Loucy (cell line): ENCODE data around the gene UBE3C.

ENCODE experiments used
- H2AFZ ChIP-seq: fragments of 200-600 bp; sonication (generic); 2 replicates; pipeline ENCODE4 v1.6.0; 2016; ENCODE audit warnings: antibody characterized with exemption, mild to moderate bottlenecking, low read length, moderate library complexity
- H3F3A ChIP-seq: fragments of 200-600 bp; 2 replicates; pipeline ENCODE4 v1.6.0; 2016; ENCODE audit warnings: antibody characterized with exemption, low read depth, mild to moderate bottlenecking
- H3K27me3 ChIP-seq: fragments of 200-600 bp; sonication (generic); 2 replicates; pipeline ENCODE4 v1.6.1; 2014; ENCODE audit warnings: low read length, mild to moderate bottlenecking; ENCODE audit not compliant: insufficient read depth, poor library complexity, severe bottlenecking
- H3K36me3 ChIP-seq: fragments of 200-600 bp; sonication (generic); 2 replicates; pipeline ENCODE4 v1.6.1; 2016; ENCODE audit warnings: low read length; ENCODE audit not compliant: insufficient read depth
- H3K4me1 ChIP-seq: fragments of 200-600 bp; sonication (generic); 2 replicates; pipeline ENCODE4 v1.5.1; 2014; ENCODE audit warnings: low read length, mild to moderate bottlenecking; ENCODE audit not compliant: insufficient read depth, poor library complexity, severe bottlenecking
- H3K4me2 ChIP-seq: fragments of 200-600 bp; sonication (generic); 2 replicates; pipeline ENCODE4 v1.6.0; 2014; ENCODE audit warnings: antibody characterized with exemption, low read length, low read depth, mild to moderate bottlenecking; ENCODE audit not compliant: poor library complexity, severe bottlenecking
- H3K4me3 ChIP-seq: fragments of 200-600 bp; sonication (generic); 2 replicates; pipeline ENCODE4 v1.5.1; 2014; ENCODE audit warnings: low read length, mild to moderate bottlenecking, mixed read lengths; ENCODE audit not compliant: poor library complexity, severe bottlenecking
- H3K79me2 ChIP-seq: fragments of 200-600 bp; sonication (generic); 2 replicates; pipeline ENCODE4 v1.6.1; 2014; ENCODE audit warnings: low read length; ENCODE audit not compliant: insufficient read depth
- H3K9ac ChIP-seq: fragments of 200-600 bp; sonication (generic); 2 replicates; pipeline ENCODE4 v1.6.0; 2014; ENCODE audit warnings: mild to moderate bottlenecking, low read depth, low read length, moderate library complexity; ENCODE audit not compliant: poor library complexity, severe bottlenecking
- H3K9me2 ChIP-seq: fragments of 200-600 bp; sonication (generic); replicated peaks from 2 replicates; pipeline ENCODE4 v1.6.1; 2016; ENCODE audit warnings: low read depth, low read length, mixed read lengths
- H3K9me3 ChIP-seq: fragments of 200-600 bp; sonication (generic); 2 replicates; pipeline ENCODE4 v1.6.1; 2014; ENCODE audit warnings: mild to moderate bottlenecking, antibody characterized with exemption, low read length, low read depth; ENCODE audit not compliant: insufficient read depth
- H4K20me1 ChIP-seq: fragments of 200-600 bp; sonication (generic); 2 replicates; pipeline ENCODE4 v1.6.0; 2014; ENCODE audit warnings: antibody characterized with exemption, low read length, mild to moderate bottlenecking; ENCODE audit not compliant: insufficient read depth, poor library complexity, severe bottlenecking
- EZH2phosphoT487 ChIP-seq: fragments of 200-600 bp; IDR thresholded peaks from 2 replicates; pipeline ENCODE4 v1.6.1; 2018; ENCODE audit warnings: antibody characterized with exemption, mild to moderate bottlenecking, moderate library complexity, borderline replicate concordance
- TF ChIP-seq, protein P1 (sequence below): fragments of 200-600 bp; sonication (generic); conservative IDR thresholded peaks from 2 replicates; pipeline ENCODE4 v1.5.1; 2014; ENCODE audit warnings: mild to moderate bottlenecking, antibody characterized with exemption, low read length

Gene UBE3C

DNA sequence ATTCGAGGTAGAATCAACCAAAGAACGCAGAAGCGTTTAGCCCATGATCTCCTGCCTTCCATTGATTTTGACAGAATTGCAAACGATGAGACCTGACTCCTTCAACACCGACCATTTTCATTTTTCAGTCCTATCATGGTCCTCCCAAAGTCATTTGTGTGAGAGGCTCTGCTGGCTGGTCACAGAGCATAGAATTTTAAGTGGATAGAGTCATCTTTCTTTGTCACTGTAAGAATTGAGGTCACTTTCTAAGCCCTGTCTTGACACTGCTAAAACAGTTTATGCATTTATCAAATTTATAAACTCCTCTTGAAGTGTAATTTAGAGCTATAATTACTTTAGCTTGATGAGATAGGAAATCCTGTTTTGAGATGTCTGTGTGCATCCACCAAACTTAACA is 72.0 kb downstream of the UBE3C start:
- no peaks in the 10 kb centered on the region for H3K9me2 ChIP-seq
- H3K36me3 ChIP-seq = peaks cover 29% of the 10 kb centered on the region; the same call in 1 of the 2 replicates
- no peak overlapping the region for H3K9ac ChIP-seq
- H4K20me1 ChIP-seq = no peaks in the 10 kb centered on the region
- no peaks in the 10 kb centered on the region for H3K27me3 ChIP-seq
- H3K4me1 ChIP-seq = no peaks in the 10 kb centered on the region
- no peak overlapping the region for H3K4me3 ChIP-seq
- H2AFZ ChIP-seq = no peak overlapping the region
- H3F3A ChIP-seq = no peaks in the 10 kb centered on the region
- H3K79me2 ChIP-seq = no peaks in the 10 kb centered on the region
- no peak for TF ChIP-seq EZH2phosphoT487
- TF ChIP-seq, protein P1, sequence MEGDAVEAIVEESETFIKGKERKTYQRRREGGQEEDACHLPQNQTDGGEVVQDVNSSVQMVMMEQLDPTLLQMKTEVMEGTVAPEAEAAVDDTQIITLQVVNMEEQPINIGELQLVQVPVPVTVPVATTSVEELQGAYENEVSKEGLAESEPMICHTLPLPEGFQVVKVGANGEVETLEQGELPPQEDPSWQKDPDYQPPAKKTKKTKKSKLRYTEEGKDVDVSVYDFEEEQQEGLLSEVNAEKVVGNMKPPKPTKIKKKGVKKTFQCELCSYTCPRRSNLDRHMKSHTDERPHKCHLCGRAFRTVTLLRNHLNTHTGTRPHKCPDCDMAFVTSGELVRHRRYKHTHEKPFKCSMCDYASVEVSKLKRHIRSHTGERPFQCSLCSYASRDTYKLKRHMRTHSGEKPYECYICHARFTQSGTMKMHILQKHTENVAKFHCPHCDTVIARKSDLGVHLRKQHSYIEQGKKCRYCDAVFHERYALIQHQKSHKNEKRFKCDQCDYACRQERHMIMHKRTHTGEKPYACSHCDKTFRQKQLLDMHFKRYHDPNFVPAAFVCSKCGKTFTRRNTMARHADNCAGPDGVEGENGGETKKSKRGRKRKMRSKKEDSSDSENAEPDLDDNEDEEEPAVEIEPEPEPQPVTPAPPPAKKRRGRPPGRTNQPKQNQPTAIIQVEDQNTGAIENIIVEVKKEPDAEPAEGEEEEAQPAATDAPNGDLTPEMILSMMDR = no peak
- H3K9me3 ChIP-seq = no peaks in the 10 kb centered on the region
- H3K4me2 ChIP-seq = no peak overlapping the region

DNA sequence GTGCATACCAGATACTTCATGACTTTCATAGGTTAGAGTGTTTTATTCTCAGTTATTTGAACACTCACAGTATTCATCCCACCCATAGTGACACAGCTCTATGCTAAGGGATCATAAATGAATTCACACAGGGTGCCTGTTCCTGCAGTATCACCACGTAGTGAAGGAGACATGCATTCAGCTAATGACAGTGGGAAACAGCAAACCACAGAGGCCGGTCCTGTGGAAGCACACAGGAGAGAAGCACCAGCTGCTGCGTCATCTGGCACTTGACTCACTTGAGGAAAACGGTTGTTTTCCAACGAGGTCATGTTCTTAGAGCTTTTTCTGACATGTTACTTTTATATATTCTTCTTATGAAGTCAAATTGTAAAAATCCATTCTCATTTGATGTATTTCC is 73.0 kb downstream of the UBE3C start:
- Histone ChIP-seq H3K4me1 (no peaks in the 10 kb centered on the region), H3K36me3 (peaks cover 32% of the 10 kb centered on the region; the same call in 1 of the 2 replicates), H3K4me3 (no peak overlapping the region), H3K9me2 (no peaks in the 10 kb centered on the region), H3K79me2 (no peaks in the 10 kb centered on the region), H3K9ac (no peak overlapping the region), H3K9me3 (no peaks in the 10 kb centered on the region), H3F3A (no peaks in the 10 kb centered on the region), H3K27me3 (no peaks in the 10 kb centered on the region), H2AFZ (no peak overlapping the region), H3K4me2 (no peak overlapping the region), H4K20me1 (no peaks in the 10 kb centered on the region)
- TF ChIP-seq EZH2phosphoT487 = no peak
- TF ChIP-seq, protein P1 = no peak

DNA sequence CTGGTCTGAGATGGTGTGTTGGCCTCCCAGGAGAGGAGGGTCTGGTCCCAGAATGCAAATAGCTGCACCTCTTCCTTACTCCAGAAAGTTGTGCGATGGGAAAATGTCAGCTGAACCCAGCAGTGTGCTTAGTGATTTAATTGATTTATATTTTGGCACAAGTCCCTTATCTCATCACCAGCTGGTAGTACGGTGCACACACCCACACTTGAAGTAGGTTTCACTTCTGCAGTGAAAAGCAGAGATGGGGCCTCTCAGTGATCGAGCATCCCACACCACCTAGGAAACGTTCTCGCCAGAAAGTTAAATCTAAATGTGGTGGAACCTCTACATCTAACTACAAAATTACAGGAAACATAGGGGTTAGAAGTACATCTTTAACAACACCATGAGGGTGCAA is 80.4 kb downstream of the UBE3C start:
- Histone ChIP-seq H3K79me2 (no peaks in the 10 kb centered on the region), H3K4me1 (no peaks in the 10 kb centered on the region), H2AFZ (no peak overlapping the region), H3K9me3 (no peaks in the 10 kb centered on the region), H3K9me2 (no peaks in the 10 kb centered on the region), H3K27me3 (no peaks in the 10 kb centered on the region), H4K20me1 (no peaks in the 10 kb centered on the region), H3K9ac (no peak overlapping the region), H3K4me2 (no peak overlapping the region), H3K4me3 (no peak overlapping the region), H3F3A (no peaks in the 10 kb centered on the region), H3K36me3 (peaks cover 33% of the 10 kb centered on the region; the same call in 1 of the 2 replicates)
- no peak for TF ChIP-seq EZH2phosphoT487
- TF ChIP-seq, protein P1 = no peak
